HCT116 (cell line): ENCODE measurements around the gene C5orf63. TPM values are rescaled to one million over a fixed set of nuclear protein-coding genes. Genes with fewer than 3 reads are reported as not detected.

Experiments
- ATAC-seq: fragments of 200-7000 bp; cut with Tn5 transposase; 2 replicates; pipeline ENCODE4 v1.9.1; 2020; ENCODE audit warnings: mild to moderate bottlenecking, moderate library complexity
- BruUV-seq: library from RNA; stranded (reverse); fragments of 400-500 nt; replicated peaks from 2 replicates; lab custom pipeline; 2021; lab: Mats Ljungman, UMichigan
- CTCF ChIA-PET: fragments of 300-600 bp; sonication (Branson Sonifier 250); formaldehyde crosslinking; loops from one replicate; lab custom pipeline; 2021; ENCODE audit warnings: antibody characterized with exemption; lab: Charles Lee
- POLR2A ChIA-PET: fragments of 300-600, 350-600 bp; sonication (Branson Sonifier 250); formaldehyde crosslinking; loops from one replicate; lab custom pipeline; 2021; ENCODE audit warnings: antibody characterized with exemption; lab: Charles Lee
- RAD21 ChIA-PET, 2 experiments: fragments of 300-600 bp; sonication (Branson Sonifier 250); formaldehyde crosslinking; loops; one replicate each; lab custom pipeline; 2023; ENCODE audit warnings: low total read pairs in 2 of 2; ENCODE audit not compliant: uncharacterized antibody in 2 of 2, unreplicated experiment in 2 of 2, low non-redundant PET in 1 of 2; lab: Charles Lee
- DNase-seq: peaks from one replicate; pipeline ENCODE4 v3.0.0-alpha.2; 2010; ENCODE audit warnings: low read depth, low spot score
- H2AFZ ChIP-seq: fragments of 200-600 bp; shearing (Covaris generic), sonication (generic); 2 replicates; pipeline ENCODE4 v1.6.1; 2017; ENCODE audit warnings: low read depth, mixed run types, mixed read lengths, antibody characterized with exemption, low read length; ENCODE audit not compliant: poor library complexity, severe bottlenecking
- H3K27ac ChIP-seq: 2 replicates; pipeline ENCODE4 v1.5.1; 2012; ENCODE audit warnings: low read depth, low read length
- H3K27me3 ChIP-seq: fragments of 200-600 bp; sonication (generic); 2 replicates; pipeline ENCODE4 v1.6.1; 2016; ENCODE audit warnings: mixed run types, low read length, mixed read lengths; ENCODE audit not compliant: insufficient read depth
- H3K36me3 ChIP-seq, 2 experiments: fragments of 200-500 bp in 1 of 2; fragments of 200-600 bp in 1 of 2; sonication (Bioruptor generic) in 1 of 2; sonication (generic) in 1 of 2; 2 replicates each; pipeline versions ENCODE4 v1.5.1 to v1.6.1; 2014 to 2016; ENCODE audit warnings: low read length in 2 of 2, inconsistent platforms in 1 of 2, mixed read lengths in 1 of 2, mixed run types in 1 of 2; ENCODE audit not compliant: insufficient read depth in 2 of 2, control insufficient read depth in 1 of 2
- H3K4me1 ChIP-seq, 2 experiments: fragments of 200-600 bp in 1 of 2; sonication (generic) in 1 of 2; 2 replicates each; pipeline versions ENCODE4 v1.5.1 to v1.6.1; 2012 to 2017; ENCODE audit warnings: low read length in 2 of 2, inconsistent platforms in 1 of 2, mild to moderate bottlenecking in 1 of 2, mixed read lengths in 1 of 2, mixed run types in 1 of 2, moderate library complexity in 1 of 2; ENCODE audit not compliant: insufficient read depth in 2 of 2, control insufficient read depth in 1 of 2
- H3K4me2 ChIP-seq: fragments of 200-600 bp; sonication (generic); 2 replicates; pipeline ENCODE4 v1.6.1; 2017; ENCODE audit warnings: mixed run types, low read length, mixed read lengths
- H3K4me3 ChIP-seq, 2 experiments: fragments of 200-600 bp in 1 of 2; sonication (generic) in 1 of 2; replicated peaks in 1 of 2; 2 replicates each; pipeline ENCODE4 v1.5.1; 2011 to 2016; ENCODE audit warnings: low read length in 2 of 2, control low read depth in 1 of 2, low read depth in 1 of 2, mild to moderate bottlenecking in 1 of 2, mixed read lengths in 1 of 2, mixed run types in 1 of 2
- H3K79me2 ChIP-seq: fragments of 200-600 bp; sonication (generic); 2 replicates; pipeline ENCODE4 v1.6.1; 2017; ENCODE audit warnings: mild to moderate bottlenecking, mixed run types, low read length, moderate library complexity, mixed read lengths; ENCODE audit not compliant: insufficient read depth
- H3K9ac ChIP-seq: fragments of 200-600 bp; sonication (generic); 2 replicates; pipeline ENCODE4 v1.6.1; 2016; ENCODE audit warnings: low read length, mixed read lengths
- H3K9me2 ChIP-seq: fragments of 200-600 bp; sonication (generic), shearing (Covaris generic); 2 replicates; pipeline ENCODE4 v1.6.1; 2017; ENCODE audit warnings: mixed run types, mild to moderate bottlenecking, moderate library complexity; ENCODE audit not compliant: insufficient read depth
- H3K9me3 ChIP-seq, 2 experiments: fragments of 200-500 bp in 1 of 2; fragments of 200-600 bp in 1 of 2; sonication (Bioruptor generic) in 1 of 2; sonication (generic) in 1 of 2; 2 replicates each; pipeline ENCODE4 v1.6.1; 2014 to 2017; ENCODE audit warnings: low read length in 2 of 2, mixed read lengths in 2 of 2, inconsistent platforms in 1 of 2, low read depth in 1 of 2, mild to moderate bottlenecking in 1 of 2, mixed run types in 1 of 2, moderate library complexity in 1 of 2; ENCODE audit not compliant: control insufficient read depth in 1 of 2, insufficient read depth in 1 of 2
- H4K20me1 ChIP-seq: fragments of 200-600 bp; sonication (generic), shearing (Covaris generic); 2 replicates; pipeline ENCODE4 v1.6.1; 2017; ENCODE audit warnings: mixed run types, mild to moderate bottlenecking, moderate library complexity; ENCODE audit not compliant: insufficient read depth
- RAD21 ChIP-seq: IDR thresholded peaks from 2 replicates; pipeline ENCODE4 v1.6.1; 2012; ENCODE audit warnings: low read depth, mild to moderate bottlenecking
- intact Hi-C: fragments of 100-400 bp; cut with micrococcal nuclease; formaldehyde crosslinking; loops from 2 replicates; pipeline ENCODE4 v1.10.0; 2022
- total RNA-seq: library from RNA; stranded (reverse); gene quantifications from one replicate; pipeline ENCODE4 v1.2.1, GENCODE V29; 2021; ENCODE audit not compliant: unreplicated experiment
- TF ChIP-seq, protein P1 (sequence below), 3 experiments: fragments of 200-600 bp in 1 of 3; sonication (generic) in 1 of 3; IDR thresholded peaks in 2 of 3; conservative IDR thresholded peaks in 1 of 3; 2 replicates each; pipeline ENCODE4 v1.5.1; 2012 to 2017; ENCODE audit warnings: low read depth in 2 of 3, low read length in 2 of 3, antibody characterized with exemption in 1 of 3, borderline replicate concordance in 1 of 3, control low read depth in 1 of 3, mild to moderate bottlenecking in 1 of 3, mixed read lengths in 1 of 3, mixed run types in 1 of 3, moderate library complexity in 1 of 3; ENCODE audit not compliant: insufficient read depth in 1 of 3

The C5orf63 gene
- total RNA-seq, 1 experiment from 2014 or later, result 4.4 TPM

DNA sequence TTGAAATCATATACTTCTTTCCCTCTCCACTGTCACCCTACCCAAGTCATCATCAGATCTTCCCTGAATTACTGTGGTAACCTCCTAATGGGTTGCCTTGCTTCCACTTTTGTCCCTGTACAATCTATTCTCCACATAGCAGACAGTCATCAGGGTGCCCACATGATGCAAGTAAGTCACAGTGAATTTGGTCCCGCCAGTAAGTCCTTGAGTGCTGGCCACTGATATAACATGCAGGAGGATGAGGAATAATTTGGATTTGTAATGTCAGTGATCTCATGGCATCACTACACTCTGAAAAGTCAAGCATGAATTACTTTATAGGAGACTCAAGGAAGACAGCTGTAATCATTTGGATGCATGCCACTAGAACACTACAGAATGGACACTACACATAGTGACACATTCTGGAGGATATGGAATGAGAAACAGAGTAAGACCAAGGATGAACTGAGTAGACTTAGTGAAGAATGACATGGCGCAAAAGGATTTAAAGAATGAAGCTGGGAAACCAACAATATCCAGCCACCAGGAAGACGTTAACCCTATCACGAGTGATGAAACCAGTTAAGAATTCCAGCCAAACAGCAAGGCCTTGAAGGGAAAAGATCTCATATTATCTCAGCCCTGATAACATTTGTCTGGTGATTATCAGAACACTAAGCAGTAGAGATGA, 71.5 kb downstream of the C5orf63 start:
- no peak overlapping the region for H2AFZ ChIP-seq
- H3K27ac ChIP-seq, result no peak overlapping the region
- BruUV-seq, result no TSS peak
- ChIA-PET CTCF (no interaction called here), POLR2A (no interaction called here), RAD21 (interaction anchor here in 1 of 2 experiments (0.7 kb wide), 1 partner anchor 28 kb away, joined by 3 read pairs; no protein-coding TSS in a partner anchor)
- no peaks in the 10 kb centered on the region for H3K36me3 ChIP-seq
- intact Hi-C loops, result no loop called here
- no peaks in the 10 kb centered on the region for H3K9me2 ChIP-seq
- H3K4me1 ChIP-seq, result no peaks in the 10 kb centered on the region
- TF ChIP-seq, protein P1, sequence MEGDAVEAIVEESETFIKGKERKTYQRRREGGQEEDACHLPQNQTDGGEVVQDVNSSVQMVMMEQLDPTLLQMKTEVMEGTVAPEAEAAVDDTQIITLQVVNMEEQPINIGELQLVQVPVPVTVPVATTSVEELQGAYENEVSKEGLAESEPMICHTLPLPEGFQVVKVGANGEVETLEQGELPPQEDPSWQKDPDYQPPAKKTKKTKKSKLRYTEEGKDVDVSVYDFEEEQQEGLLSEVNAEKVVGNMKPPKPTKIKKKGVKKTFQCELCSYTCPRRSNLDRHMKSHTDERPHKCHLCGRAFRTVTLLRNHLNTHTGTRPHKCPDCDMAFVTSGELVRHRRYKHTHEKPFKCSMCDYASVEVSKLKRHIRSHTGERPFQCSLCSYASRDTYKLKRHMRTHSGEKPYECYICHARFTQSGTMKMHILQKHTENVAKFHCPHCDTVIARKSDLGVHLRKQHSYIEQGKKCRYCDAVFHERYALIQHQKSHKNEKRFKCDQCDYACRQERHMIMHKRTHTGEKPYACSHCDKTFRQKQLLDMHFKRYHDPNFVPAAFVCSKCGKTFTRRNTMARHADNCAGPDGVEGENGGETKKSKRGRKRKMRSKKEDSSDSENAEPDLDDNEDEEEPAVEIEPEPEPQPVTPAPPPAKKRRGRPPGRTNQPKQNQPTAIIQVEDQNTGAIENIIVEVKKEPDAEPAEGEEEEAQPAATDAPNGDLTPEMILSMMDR (IDR thresholded peaks at IDR 0.05 in 2 of 3, conservative IDR thresholded peaks at IDR 0.05 in 1 of 3; ENCODE audit: borderline replicate concordance in 1 of 3, insufficient read depth in 1 of 3, low read depth in 2 of 3, low read length in 2 of 3), result no peak
- no peak for TF ChIP-seq RAD21
- no peaks in the 10 kb centered on the region for H3K9me3 ChIP-seq
- H3K9ac ChIP-seq, result no peak overlapping the region
- no peaks in the 10 kb centered on the region for H3K27me3 ChIP-seq
- no peaks in the 10 kb centered on the region for H3K79me2 ChIP-seq
- no peak for DNase-seq
- no peak overlapping the region for H3K4me3 ChIP-seq
- ATAC-seq, result no peak
- H4K20me1 ChIP-seq, result no peaks in the 10 kb centered on the region
- no peak overlapping the region for H3K4me2 ChIP-seq

Other genes with a start within 250 kb of the C5orf63 start
- 2.3 TPM for gene MARCHF3, start 42.9 kb downstream of the C5orf63 start, total RNA-seq
- 0.02 TPM for gene MEGF10, start 217.3 kb upstream of the C5orf63 start, total RNA-seq